C4-2B (cell line): ENCODE measurements around the gene LDHAL6B.

ENCODE experiments used
- ZFX ChIP-seq: fragments of 450-650 bp; IDR thresholded peaks from 2 replicates; pipeline ENCODE4 v1.6.1; 2017
- TF ChIP-seq, protein P1 (sequence below): fragments of 450-650 bp; conservative IDR thresholded peaks from 2 replicates; pipeline ENCODE4 v1.5.1; 2017; ENCODE audit warnings: mild to moderate bottlenecking

DNA sequence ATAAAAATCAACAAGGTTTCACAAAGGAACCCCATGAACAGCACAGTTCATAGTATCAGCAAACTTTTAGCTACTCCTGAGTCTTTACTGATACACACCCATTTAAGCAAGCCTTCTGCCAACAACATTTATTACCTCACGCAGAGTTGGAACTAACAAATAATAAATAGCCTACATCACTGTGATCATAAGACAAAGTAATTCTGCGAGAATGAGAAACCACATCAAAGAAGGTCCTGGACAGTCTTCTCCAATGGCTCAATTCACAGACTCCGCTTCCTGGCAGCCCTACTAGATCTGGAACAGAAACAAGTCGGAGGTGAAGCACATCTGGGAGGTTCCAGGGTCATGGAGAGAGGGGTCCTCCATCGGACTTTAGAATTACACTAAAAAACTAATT, 37.0 kb downstream of the LDHAL6B start:
- TF ChIP-seq, protein P1, sequence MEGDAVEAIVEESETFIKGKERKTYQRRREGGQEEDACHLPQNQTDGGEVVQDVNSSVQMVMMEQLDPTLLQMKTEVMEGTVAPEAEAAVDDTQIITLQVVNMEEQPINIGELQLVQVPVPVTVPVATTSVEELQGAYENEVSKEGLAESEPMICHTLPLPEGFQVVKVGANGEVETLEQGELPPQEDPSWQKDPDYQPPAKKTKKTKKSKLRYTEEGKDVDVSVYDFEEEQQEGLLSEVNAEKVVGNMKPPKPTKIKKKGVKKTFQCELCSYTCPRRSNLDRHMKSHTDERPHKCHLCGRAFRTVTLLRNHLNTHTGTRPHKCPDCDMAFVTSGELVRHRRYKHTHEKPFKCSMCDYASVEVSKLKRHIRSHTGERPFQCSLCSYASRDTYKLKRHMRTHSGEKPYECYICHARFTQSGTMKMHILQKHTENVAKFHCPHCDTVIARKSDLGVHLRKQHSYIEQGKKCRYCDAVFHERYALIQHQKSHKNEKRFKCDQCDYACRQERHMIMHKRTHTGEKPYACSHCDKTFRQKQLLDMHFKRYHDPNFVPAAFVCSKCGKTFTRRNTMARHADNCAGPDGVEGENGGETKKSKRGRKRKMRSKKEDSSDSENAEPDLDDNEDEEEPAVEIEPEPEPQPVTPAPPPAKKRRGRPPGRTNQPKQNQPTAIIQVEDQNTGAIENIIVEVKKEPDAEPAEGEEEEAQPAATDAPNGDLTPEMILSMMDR, result no peak
- no peak for TF ChIP-seq ZFX
